OCI-LY3 (cell line): Measurements from ENCODE around the gene FOXN1.

Experiments
- H2AFZ ChIP-seq: fragments of 200-600, 300-600 bp; shearing (Covaris generic); 2 replicates; pipeline ENCODE4 v1.6.0; 2014; ENCODE audit warnings: antibody characterized with exemption, low read depth, low read length
- H3K27ac ChIP-seq: fragments of 200-600, 300-600 bp; sonication (generic); 2 replicates; pipeline ENCODE4 v1.5.1; 2014; ENCODE audit warnings: mild to moderate bottlenecking, low read length, moderate library complexity, mixed read lengths
- H3K27me3 ChIP-seq: fragments of 200-600, 300-600 bp; sonication (generic); 2 replicates; pipeline ENCODE4 v1.6.1; 2014; ENCODE audit warnings: low read depth, low read length, mixed read lengths
- H3K36me3 ChIP-seq: fragments of 200-600, 300-600 bp; sonication (generic); replicated peaks from 2 replicates; pipeline ENCODE3; 2014; ENCODE audit warnings: low read depth, low read length, mixed read lengths
- H3K4me1 ChIP-seq: fragments of 300-600, 200-600 bp; sonication (generic); 2 replicates; pipeline ENCODE4 v1.6.1; 2014; ENCODE audit warnings: low read length, mixed read lengths
- H3K4me2 ChIP-seq: fragments of 200-600, 300-600 bp; sonication (generic); 2 replicates; pipeline ENCODE4 v1.6.1; 2014; ENCODE audit warnings: low read length, mixed read lengths
- H3K4me3 ChIP-seq: fragments of 300-600, 200-600 bp; sonication (generic); 2 replicates; pipeline ENCODE4 v1.5.1; 2014; ENCODE audit warnings: antibody characterized with exemption, mild to moderate bottlenecking, low read length, moderate library complexity
- H3K79me2 ChIP-seq: fragments of 300-600, 200-600 bp; shearing (Covaris generic); 2 replicates; pipeline ENCODE4 v1.6.1; 2014; ENCODE audit warnings: mild to moderate bottlenecking, low read length, mixed read lengths
- H3K9ac ChIP-seq: fragments of 300-600, 200-600 bp; shearing (Covaris generic); 2 replicates; pipeline ENCODE4 v1.6.0; 2014; ENCODE audit warnings: mild to moderate bottlenecking, low read length, moderate library complexity
- H3K9me3 ChIP-seq: fragments of 200-600, 300-600 bp; shearing (Covaris generic); 2 replicates; pipeline ENCODE4 v1.6.1; 2014; ENCODE audit warnings: low read length, mixed read lengths; ENCODE audit not compliant: insufficient read depth
- H4K20me1 ChIP-seq: fragments of 200-600, 300-600 bp; sonication (generic); 2 replicates; pipeline ENCODE4 v1.6.1; 2016; ENCODE audit warnings: low read length, mixed read lengths; ENCODE audit not compliant: insufficient read depth
- EZH2phosphoT487 ChIP-seq: fragments of 200-600 bp; shearing (Covaris generic); IDR thresholded peaks from 2 replicates; pipeline ENCODE4 v1.6.1; 2018; ENCODE audit warnings: antibody characterized with exemption, mixed run types, low read depth
- TF ChIP-seq, protein P1 (sequence below): fragments of 200-600, 300-600 bp; sonication (generic); IDR thresholded peaks from 2 replicates; pipeline ENCODE4 v1.5.1; 2014; ENCODE audit warnings: antibody characterized with exemption, low read length, low read depth

FOXN1 gene

GRCh38 chr17:28488533-28489276, 17.4 kb upstream of the FOXN1 start:
- Histone ChIP-seq H4K20me1 (no peaks in the 10 kb centered on the region), H3K4me2 (no peak overlapping the region), H3K4me1 (peaks cover 16% of the 10 kb centered on the region), H3K79me2 (no peaks in the 10 kb centered on the region), H3K36me3 (no peaks in the 10 kb centered on the region), H3K9me3 (no peaks in the 10 kb centered on the region), H3K27ac (no peak overlapping the region), H3K27me3 (peaks cover 15% of the 10 kb centered on the region), H3K9ac (no peak overlapping the region), H2AFZ (no peak overlapping the region), H3K4me3 (no peak overlapping the region)
- TF ChIP-seq, protein P1, sequence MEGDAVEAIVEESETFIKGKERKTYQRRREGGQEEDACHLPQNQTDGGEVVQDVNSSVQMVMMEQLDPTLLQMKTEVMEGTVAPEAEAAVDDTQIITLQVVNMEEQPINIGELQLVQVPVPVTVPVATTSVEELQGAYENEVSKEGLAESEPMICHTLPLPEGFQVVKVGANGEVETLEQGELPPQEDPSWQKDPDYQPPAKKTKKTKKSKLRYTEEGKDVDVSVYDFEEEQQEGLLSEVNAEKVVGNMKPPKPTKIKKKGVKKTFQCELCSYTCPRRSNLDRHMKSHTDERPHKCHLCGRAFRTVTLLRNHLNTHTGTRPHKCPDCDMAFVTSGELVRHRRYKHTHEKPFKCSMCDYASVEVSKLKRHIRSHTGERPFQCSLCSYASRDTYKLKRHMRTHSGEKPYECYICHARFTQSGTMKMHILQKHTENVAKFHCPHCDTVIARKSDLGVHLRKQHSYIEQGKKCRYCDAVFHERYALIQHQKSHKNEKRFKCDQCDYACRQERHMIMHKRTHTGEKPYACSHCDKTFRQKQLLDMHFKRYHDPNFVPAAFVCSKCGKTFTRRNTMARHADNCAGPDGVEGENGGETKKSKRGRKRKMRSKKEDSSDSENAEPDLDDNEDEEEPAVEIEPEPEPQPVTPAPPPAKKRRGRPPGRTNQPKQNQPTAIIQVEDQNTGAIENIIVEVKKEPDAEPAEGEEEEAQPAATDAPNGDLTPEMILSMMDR, result no peak; the same call in 1 of the 2 replicates
- TF ChIP-seq EZH2phosphoT487, result no peak

DNA sequence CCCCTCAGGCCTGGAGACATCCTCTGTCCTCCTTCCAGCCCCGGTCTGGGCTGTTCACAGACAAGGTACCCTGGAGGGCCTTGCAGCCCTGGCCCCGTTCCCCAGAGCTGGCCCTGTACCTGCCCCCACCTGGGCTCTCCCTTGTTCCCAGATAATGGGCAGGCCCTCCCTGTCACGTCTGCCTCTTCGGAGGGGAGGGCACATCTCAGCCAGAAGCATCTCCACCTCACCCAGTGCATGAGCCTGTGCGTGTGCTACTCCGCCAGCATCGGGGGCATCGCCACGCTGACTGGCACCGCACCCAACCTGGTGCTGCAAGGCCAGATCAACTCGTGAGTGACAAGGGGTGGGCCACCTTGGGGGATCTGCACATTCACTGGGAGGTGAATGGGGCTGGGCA, 14.9 kb upstream of the FOXN1 start:
- Histone ChIP-seq H3K27me3 (peaks cover 15% of the 10 kb centered on the region), H2AFZ (no peak overlapping the region), H3K79me2 (no peaks in the 10 kb centered on the region), H3K9ac (no peak overlapping the region), H3K4me3 (no peak overlapping the region), H3K4me1 (peaks cover 7% of the 10 kb centered on the region), H4K20me1 (no peaks in the 10 kb centered on the region), H3K4me2 (no peak overlapping the region), H3K36me3 (no peaks in the 10 kb centered on the region), H3K9me3 (no peaks in the 10 kb centered on the region), H3K27ac (no peak overlapping the region)
- TF ChIP-seq, protein P1, result no peak
- TF ChIP-seq EZH2phosphoT487, result no peak

DNA sequence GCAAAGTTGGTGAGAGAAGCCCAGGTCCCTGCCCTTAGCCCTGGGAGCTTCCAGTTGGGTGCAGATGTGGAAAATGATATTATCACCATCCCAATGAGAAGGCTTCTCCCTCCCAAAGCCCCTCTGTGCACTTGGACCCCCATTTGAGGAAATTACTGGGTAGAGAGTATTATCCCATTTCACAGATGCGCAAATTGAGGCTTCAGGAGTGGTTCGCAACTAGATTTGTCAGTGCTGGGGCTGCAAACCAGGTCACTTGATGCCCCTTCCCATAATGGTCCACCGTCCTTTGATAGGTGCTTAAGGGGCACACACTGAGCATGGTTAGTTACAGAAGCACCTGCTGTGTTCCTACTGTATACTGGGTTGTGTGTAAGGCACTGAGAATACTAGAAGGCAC, 14.3 kb upstream of the FOXN1 start:
- TF ChIP-seq EZH2phosphoT487, result no peak
- TF ChIP-seq, protein P1, result no peak
- H3K36me3 ChIP-seq, result no peaks in the 10 kb centered on the region
- no peak overlapping the region for H3K4me2 ChIP-seq
- H3K4me3 ChIP-seq, result no peak overlapping the region
- H3K9me3 ChIP-seq, result no peaks in the 10 kb centered on the region
- no peak overlapping the region for H3K27ac ChIP-seq
- H3K9ac ChIP-seq, result no peak overlapping the region
- peaks cover 7% of the 10 kb centered on the region for H3K4me1 ChIP-seq
- no peak overlapping the region for H2AFZ ChIP-seq
- no peaks in the 10 kb centered on the region for H4K20me1 ChIP-seq
- H3K27me3 ChIP-seq, result peaks cover 15% of the 10 kb centered on the region
- H3K79me2 ChIP-seq, result no peaks in the 10 kb centered on the region

DNA sequence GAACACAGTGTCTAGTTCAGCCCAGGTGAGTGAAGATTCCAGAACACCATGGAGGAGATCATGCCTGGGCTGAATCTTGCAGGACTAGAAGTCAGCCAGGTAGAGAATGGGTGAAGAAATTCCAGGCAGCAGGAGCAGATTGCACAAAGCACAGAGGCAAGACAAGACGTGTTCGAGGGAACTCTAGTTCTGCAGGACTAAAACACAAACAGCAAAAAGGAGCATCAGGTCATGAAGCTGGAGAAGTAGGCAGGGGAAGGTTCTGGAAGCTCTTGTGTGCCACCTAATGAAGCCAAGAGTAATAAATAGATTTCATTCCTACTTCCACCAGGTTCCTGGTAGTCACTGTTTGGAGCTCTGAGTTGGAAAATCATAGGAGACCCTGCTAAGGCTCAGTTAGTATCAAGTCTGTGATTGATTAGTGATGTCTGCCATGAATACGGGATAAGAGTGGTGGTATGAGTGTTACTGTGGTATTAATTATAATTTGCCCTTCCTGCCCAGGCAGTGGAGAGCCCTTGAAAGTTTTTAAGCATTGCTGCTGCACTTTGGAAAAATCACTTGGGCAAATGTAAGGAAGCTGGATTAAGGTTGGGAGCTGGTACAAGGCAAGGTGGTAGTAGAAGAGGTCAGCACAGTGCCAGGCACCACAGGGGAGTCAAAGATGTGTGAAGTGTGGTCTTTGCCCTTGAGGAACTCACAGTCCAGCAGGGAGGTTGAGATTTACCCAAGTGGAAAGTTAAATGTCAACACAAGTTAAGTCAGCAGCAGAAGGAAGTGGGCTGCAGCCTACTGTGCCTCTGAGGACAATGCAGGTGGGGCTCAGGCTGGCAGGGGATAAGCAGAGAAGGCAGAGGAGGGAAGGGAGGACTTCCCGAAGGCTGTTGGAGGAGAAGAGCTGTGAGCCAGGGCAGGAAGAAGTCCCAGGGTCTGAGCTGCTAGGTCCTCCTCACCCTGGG, 13.5 kb upstream of the FOXN1 start:
- TF ChIP-seq EZH2phosphoT487, result no peak
- TF ChIP-seq, protein P1, result peak; percentile 26
- Histone ChIP-seq H4K20me1 (no peaks in the 10 kb centered on the region), H3K4me2 (no peak overlapping the region), H3K4me1 (peaks cover 7% of the 10 kb centered on the region), H3K9me3 (no peaks in the 10 kb centered on the region), H3K9ac (no peak overlapping the region), H3K79me2 (no peaks in the 10 kb centered on the region), H3K27me3 (peaks cover 15% of the 10 kb centered on the region), H3K4me3 (no peak overlapping the region), H3K27ac (no peak overlapping the region), H3K36me3 (no peaks in the 10 kb centered on the region), H2AFZ (no peak overlapping the region)
